Thymus (tissue), 11 donors: ENCODE measurements around the gene TRPV6. TPM values are rescaled to one million over a fixed set of nuclear protein-coding genes. Genes with fewer than 3 reads are reported as not detected.

Experiments
- DNase-seq, 9 donors: peaks; one replicate each; pipeline ENCODE4 v3.0.0-alpha.2; 2013; ENCODE audit warnings: low spot score in 9 of 9, low read depth in 6 of 9, missing footprints in 1 of 9
- H3K27ac ChIP-seq, 2 donors: one replicate each; pipeline ENCODE4 v1.5.1; 2013; ENCODE audit warnings: control low read depth in 1 of 2, low read depth in 1 of 2, low read length in 1 of 2, mild to moderate bottlenecking in 1 of 2, moderate library complexity in 1 of 2
- H3K27me3 ChIP-seq, 2 donors: one replicate each; pipeline ENCODE4 v1.5.1; 2013; ENCODE audit warnings: low read length in 1 of 2; ENCODE audit not compliant: control insufficient read depth in 2 of 2, insufficient read depth in 1 of 2
- H3K36me3 ChIP-seq, 2 donors: one replicate each; pipeline ENCODE4 v1.5.1; 2013; ENCODE audit warnings: low read length in 1 of 2, mild to moderate bottlenecking in 1 of 2, moderate library complexity in 1 of 2; ENCODE audit not compliant: control insufficient read depth in 2 of 2, insufficient read depth in 2 of 2
- H3K4me1 ChIP-seq, 2 donors: one replicate each; pipeline ENCODE4 v1.5.1; 2013; ENCODE audit warnings: low read length in 2 of 2; ENCODE audit not compliant: control insufficient read depth in 2 of 2, insufficient read depth in 2 of 2
- H3K4me3 ChIP-seq, 2 donors: one replicate each; pipeline ENCODE4 v1.5.1; 2013; ENCODE audit warnings: low read length in 2 of 2, control low read depth in 1 of 2, mild to moderate bottlenecking in 1 of 2
- H3K9me3 ChIP-seq, 2 donors: one replicate each; pipeline ENCODE4 v1.5.1; 2013; ENCODE audit warnings: low read length in 1 of 2, mild to moderate bottlenecking in 1 of 2; ENCODE audit not compliant: control insufficient read depth in 2 of 2, insufficient read depth in 1 of 2
- WGBS: extraction: QIAGEN DNeasy Blood & Tissue Kit; methylation state at CpG from one replicate; pipeline ENCODE4 v1.1.7; 2013; 5-methylcytosine and 5-hydroxymethylcytosine counted together
- polyA plus RNA-seq: library from polyadenylated mRNA; stranded (reverse); fragments of 200-250 nt; gene quantifications from one replicate; pipeline ENCODE4 v1.2.3, GENCODE V29; 2013
- total RNA-seq: library from RNA; stranded (reverse); fragments of 120-200 nt; gene quantifications from one replicate; pipeline ENCODE4 v1.2.4, GENCODE V29; 2013
- donor health status: healthy.

TRPV6 gene
- total and polyA plus RNA-seq, 2 donors: 0.24 to 1.1 TPM

- peaks cover 0 to 31% of the 10 kb centered on the region in 2 donors for H3K4me1 ChIP-seq
- H3K36me3 ChIP-seq: peaks cover 90 to 94% of the 10 kb centered on the region in 2 donors
- H3K27ac ChIP-seq: no peak overlapping the region
- no peak overlapping the region for H3K4me3 ChIP-seq
- DNase-seq: no peak
- 98% methylated on average over 31 of the region's 31 CpGs for WGBS
- peaks cover 0 to 2% of the 10 kb centered on the region in 2 donors for H3K9me3 ChIP-seq
- no peaks in the 10 kb centered on the region for H3K27me3 ChIP-seq
Measured at GRCh38 chr7:142868188-142868985, 17.2 kb downstream of the TRPV6 start.

- no peak for DNase-seq
Measured at GRCh38 chr7:142867398-142868187, 18.0 kb downstream of the TRPV6 start.

GRCh38 chr7:142867097-142867378, 18.5 kb downstream of the TRPV6 start:
- Histone ChIP-seq H3K36me3 (peaks cover 95 to 99% of the 10 kb centered on the region in 2 donors), H3K4me1 (peaks cover 0 to 31% of the 10 kb centered on the region in 2 donors), H3K4me3 (no peak overlapping the region), H3K27ac (peak overlapping the region in 1 of 2 donors; percentile 22), H3K27me3 (no peaks in the 10 kb centered on the region), H3K9me3 (peaks cover 0 to 2% of the 10 kb centered on the region in 2 donors)
- WGBS: 97% methylated on average over 4 of the region's 4 CpGs
- DNase-seq: no peak

More at GRCh38 chr7:142867398-142868187, 18.0 kb downstream of the TRPV6 start:
- Histone ChIP-seq H3K4me3 (no peak overlapping the region), H3K36me3 (peaks cover 95 to 98% of the 10 kb centered on the region in 2 donors), H3K27ac (peak overlapping the region in 1 of 2 donors; percentile 11), H3K9me3 (peaks cover 0 to 2% of the 10 kb centered on the region in 2 donors), H3K27me3 (no peaks in the 10 kb centered on the region), H3K4me1 (peaks cover 0 to 31% of the 10 kb centered on the region in 2 donors)
- WGBS: 81% methylated on average over 18 of the region's 18 CpGs

- Histone ChIP-seq H3K9me3 (peaks cover 0 to 2% of the 10 kb centered on the region in 2 donors), H3K27me3 (no peaks in the 10 kb centered on the region), H3K36me3 (peaks cover 93 to 99% of the 10 kb centered on the region in 2 donors), H3K4me3 (no peak overlapping the region), H3K27ac (peak overlapping the region in 1 of 2 donors; percentile 22), H3K4me1 (peaks cover 0 to 31% of the 10 kb centered on the region in 2 donors)
- DNase-seq: no peak
- 95% methylated on average over 18 of the region's 18 CpGs for WGBS
Measured at GRCh38 chr7:142866361-142867096, 19.0 kb downstream of the TRPV6 start.

- Histone ChIP-seq H3K36me3 (peaks cover 89 to 99% of the 10 kb centered on the region in 2 donors), H3K27ac (peak overlapping the region in 1 of 2 donors; percentile 36), H3K27me3 (no peaks in the 10 kb centered on the region), H3K9me3 (peaks cover 0 to 2% of the 10 kb centered on the region in 2 donors), H3K4me3 (no peak overlapping the region), H3K4me1 (peaks cover 0 to 31% of the 10 kb centered on the region in 2 donors)
- 74% methylated on average over 13 of the region's 13 CpGs for WGBS
- DNase-seq: no peak
Measured at GRCh38 chr7:142865766-142866165, 19.8 kb downstream of the TRPV6 start.

- DNase-seq: no peak
- Histone ChIP-seq H3K36me3 (peaks cover 83 to 98% of the 10 kb centered on the region in 2 donors), H3K27me3 (no peaks in the 10 kb centered on the region), H3K9me3 (peaks cover 0 to 2% of the 10 kb centered on the region in 2 donors), H3K4me3 (no peak overlapping the region), H3K27ac (no peak overlapping the region), H3K4me1 (peaks cover 0 to 31% of the 10 kb centered on the region in 2 donors)
- WGBS: 83% methylated on average over 14 of the region's 14 CpGs
Measured at GRCh38 chr7:142864980-142865747, 20.4 kb downstream of the TRPV6 start.

- DNase-seq: no peak
- peaks cover 72 to 93% of the 10 kb centered on the region in 2 donors for H3K36me3 ChIP-seq
Measured at GRCh38 chr7:142863891-142864685, 21.5 kb downstream of the TRPV6 start.

More at GRCh38 chr7:142863891-142864685, 21.5 kb downstream of the TRPV6 start:
- H3K27ac ChIP-seq: no peak overlapping the region
- WGBS: 96% methylated on average over 37 of the region's 37 CpGs
- H3K4me1 ChIP-seq: peaks cover 0 to 36% of the 10 kb centered on the region in 2 donors
- H3K27me3 ChIP-seq: no peaks in the 10 kb centered on the region
- H3K9me3 ChIP-seq: peaks cover 0 to 2% of the 10 kb centered on the region in 2 donors
- no peak overlapping the region for H3K4me3 ChIP-seq
